Measurements from ENCODE around the gene PRKCZ. TPM values are rescaled to one million over a fixed set of nuclear protein-coding genes. Genes with fewer than 3 reads are reported as not detected.
A peak's percentile ranks its signal among the peaks of the same experiment; 100 is the strongest.

The PRKCZ gene
- total and polyA plus RNA-seq, 12 donors: 8.4 to 18.4 (median 14.5) TPM

GRCh38 chr1:2065699-2066098 lies 15.5 kb downstream of the PRKCZ start:
- Histone ChIP-seq H3K4me1 (no peaks in the 10 kb centered on the region), H3K36me3 (peaks cover 0 to 6% (median 0%) of the 10 kb centered on the region in 9 donors), H3K27me3 (peaks cover 0 to 11% (median 2%) of the 10 kb centered on the region in 7 donors), H3K9me3 (peaks cover 0 to 27% (median 7%) of the 10 kb centered on the region in 11 donors), H3K27ac (no peak overlapping the region), H3K4me3 (no peak overlapping the region)
- WGBS, 2 donors: 88 to 90% methylated on average over 4 of the region's 4 CpGs
- intact Hi-C loops (cut with DNase I): no loop called here
- no peak for DNase-seq
- TF ChIP-seq CTCF (IDR thresholded peaks at IDR 0.05): no peak
- no peak for ATAC-seq

DNA sequence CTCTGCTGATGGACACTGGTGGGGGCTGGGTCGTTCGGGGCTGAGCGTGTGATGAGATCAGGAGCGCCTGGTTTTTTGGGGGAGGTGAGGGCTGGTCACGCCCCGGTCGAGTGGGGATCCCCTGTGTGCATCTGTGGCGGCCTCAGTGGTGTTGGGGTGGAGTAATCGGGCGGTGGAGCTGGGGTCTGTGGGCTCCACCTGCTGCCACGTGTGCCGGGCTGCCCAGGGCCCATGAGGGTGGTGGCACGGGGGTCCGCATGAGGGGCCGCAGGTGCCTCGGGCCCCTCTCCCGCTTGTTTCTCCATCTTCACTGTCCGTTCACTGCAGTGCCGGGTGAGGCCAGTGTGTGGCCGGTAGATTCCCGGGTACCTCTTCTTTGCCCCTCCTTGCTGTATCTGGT lies 17.2 kb downstream of the PRKCZ start:
- Histone ChIP-seq H3K4me3 (no peak overlapping the region), H3K27ac (no peak overlapping the region), H3K27me3 (peaks cover 0 to 21% (median 7%) of the 10 kb centered on the region in 7 donors), H3K9me3 (peaks cover 0 to 27% (median 7%) of the 10 kb centered on the region in 11 donors), H3K36me3 (no peaks in the 10 kb centered on the region), H3K4me1 (no peaks in the 10 kb centered on the region)
- ATAC-seq: no peak
- intact Hi-C loops (cut with DNase I): no loop called here
- peak in 1 of 2 donors; percentile 2 for DNase-seq
- WGBS, 2 donors: 92 to 93% methylated on average over 21 of the region's 21 CpGs
- no peak for TF ChIP-seq CTCF (IDR thresholded peaks at IDR 0.05)

GRCh38 chr1:2067981-2068380 lies 17.8 kb downstream of the PRKCZ start:
- Histone ChIP-seq H3K4me3 (no peak overlapping the region), H3K36me3 (no peaks in the 10 kb centered on the region), H3K27ac (no peak overlapping the region), H3K9me3 (peaks cover 0 to 27% (median 7%) of the 10 kb centered on the region in 11 donors), H3K27me3 (peaks cover 0 to 25% (median 9%) of the 10 kb centered on the region in 7 donors), H3K4me1 (no peaks in the 10 kb centered on the region)
- intact Hi-C loops (cut with DNase I): no loop called here
- ATAC-seq (no peak), DNase-seq (peak in 1 of 2 donors; percentile 4)
- WGBS, 2 donors: 81 to 88% methylated on average over 17 of the region's 17 CpGs
- no peak for TF ChIP-seq CTCF (IDR thresholded peaks at IDR 0.05)

- DNase-seq (peak in 1 of 2 donors; percentile 4), ATAC-seq (no peak)
- no peak overlapping the region for H3K4me3 ChIP-seq
- H3K9me3 ChIP-seq: peaks cover 0 to 25% (median 7%) of the 10 kb centered on the region in 11 donors
- peaks cover 0 to 27% (median 9%) of the 10 kb centered on the region in 7 donors for H3K27me3 ChIP-seq
- H3K27ac ChIP-seq: no peak overlapping the region
- H3K36me3 ChIP-seq: no peaks in the 10 kb centered on the region
- no peaks in the 10 kb centered on the region for H3K4me1 ChIP-seq
- 94 to 95% methylated on average over 19 of the region's 19 CpGs for WGBS, 2 donors
- TF ChIP-seq CTCF (IDR thresholded peaks at IDR 0.05): no peak
- intact Hi-C loops (cut with DNase I): no loop called here
Observed at GRCh38 chr1:2068951-2069350, 18.7 kb downstream of the PRKCZ start.
